Measurements from ENCODE around the gene SPANXD.
"Not testable (repeated sequence)": the region's sequence is repeated elsewhere in the genome, so short reads cannot be mapped to it uniquely, and the experiment has no call there.

Gene SPANXD

DNA sequence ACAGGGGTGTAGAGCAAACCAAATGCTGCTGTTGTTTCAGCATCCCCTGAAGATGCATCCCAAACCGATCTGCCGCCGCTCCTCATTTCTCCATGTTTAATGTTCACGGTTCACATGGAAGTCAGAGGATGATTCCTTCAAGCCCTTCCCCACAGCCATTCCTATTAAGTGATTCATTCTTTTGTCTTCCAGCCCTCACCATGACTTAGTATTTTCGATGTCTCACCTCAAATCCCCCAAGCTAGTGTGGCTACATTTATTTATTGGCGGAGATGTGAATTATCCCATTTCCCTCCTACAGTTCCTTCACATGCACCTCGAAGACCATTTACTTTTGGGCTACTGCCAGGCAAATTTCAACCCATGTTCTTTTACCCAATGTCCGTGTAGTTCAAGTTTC, at the start of gene SPANXD:
Gene SPANXD (minus strand): TSS at position 101 of the 400 bp plus-strand sequence. CDS start 334 bp downstream, outside the sequence.
- not testable (repeated sequence) for DNase-seq

DNA sequence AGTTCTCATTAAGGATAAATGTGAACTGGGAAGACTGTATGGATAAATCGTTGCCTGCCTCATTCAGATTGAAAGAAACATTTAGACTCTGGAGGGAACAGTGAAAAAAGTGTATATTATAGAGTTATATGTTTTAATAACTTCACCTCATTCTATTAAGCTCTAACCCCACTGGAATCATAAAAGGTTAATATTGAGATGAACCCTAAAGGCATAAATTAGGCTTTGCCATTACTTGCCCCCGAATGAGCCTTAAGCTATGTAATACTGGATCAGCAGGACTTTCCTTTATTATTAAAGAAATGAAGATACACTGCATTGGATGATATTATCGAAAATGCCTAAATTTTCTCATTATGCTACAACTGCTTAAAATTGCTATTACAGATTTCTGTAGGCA, 44.1 kb upstream of the SPANXD start:
- no peak for DNase-seq

- DNase-seq = no peak
These were observed 38.1 kb upstream of the SPANXD start for GRCh38 chrX:141736656-141737055.

GRCh38 chrX:141733371-141733770, 34.8 kb upstream of the SPANXD start:
- DNase-seq = no peak

GRCh38 chrX:141732031-141732430, 33.5 kb upstream of the SPANXD start:
- DNase-seq = no peak

DNA sequence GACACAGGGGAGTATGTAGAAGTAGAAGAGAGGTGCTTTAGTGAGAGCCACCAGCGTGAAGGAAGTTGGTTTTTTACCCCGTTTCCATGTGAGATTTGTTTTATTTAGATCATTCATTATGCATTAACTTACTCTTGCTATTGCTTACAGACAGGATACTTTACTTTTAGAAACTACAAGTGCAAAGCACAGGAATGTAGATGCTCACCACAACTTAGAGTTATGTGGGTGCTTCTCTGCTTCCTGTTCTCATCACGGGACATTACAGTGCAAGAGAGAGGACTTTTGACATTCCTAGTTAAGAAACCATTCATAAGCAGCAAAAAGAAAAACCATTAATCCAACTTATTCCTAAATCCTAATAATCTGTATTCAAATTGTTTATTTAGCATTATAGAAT, 25.6 kb upstream of the SPANXD start:
- no peak for DNase-seq

DNA sequence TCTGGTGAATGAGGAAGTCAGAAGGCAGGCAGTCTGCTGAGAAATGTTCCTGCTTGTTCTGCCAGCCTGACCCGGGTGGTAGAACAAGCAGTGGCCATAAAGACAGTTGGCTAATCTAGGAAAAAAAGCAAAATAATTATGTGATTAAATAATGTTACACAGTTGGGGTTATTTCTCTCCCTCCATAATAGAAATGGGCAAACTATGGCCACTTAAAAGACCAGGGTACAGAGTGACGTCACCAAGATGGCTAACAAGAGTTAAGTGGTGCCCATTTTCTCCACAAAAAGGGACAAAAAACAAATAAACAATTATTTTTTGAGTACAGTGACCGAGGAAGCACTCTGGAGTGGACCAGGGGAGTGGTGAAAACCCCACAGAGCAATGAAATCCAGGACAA, 16.1 kb upstream of the SPANXD start:
- no peak for DNase-seq

GRCh38 chrX:141701072-141701471, 2.5 kb upstream of the SPANXD start:
- no peak for DNase-seq

GRCh38 chrX:141673946-141674345, 24.6 kb downstream of the SPANXD start:
- no peak for DNase-seq

DNA sequence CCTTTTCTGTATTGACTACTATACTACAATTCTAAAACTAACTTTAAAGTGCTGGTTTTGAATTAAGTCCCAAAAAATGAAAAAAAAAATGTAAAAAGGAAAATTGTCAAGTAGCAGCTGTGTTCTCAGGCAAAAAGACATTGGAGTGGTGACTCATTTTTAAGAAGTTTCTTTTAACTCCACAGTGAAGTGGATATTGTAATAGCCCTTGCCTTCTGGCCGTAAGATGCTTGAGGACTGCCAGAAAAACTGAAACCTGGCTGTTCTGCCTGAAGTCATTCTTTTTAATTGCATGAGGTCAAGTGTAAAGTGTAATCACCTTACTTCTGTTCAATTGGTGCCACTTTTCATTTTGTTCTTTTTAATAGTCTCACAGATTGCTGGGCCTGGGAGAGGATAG, 28.9 kb downstream of the SPANXD start:
- DNase-seq = no peak

GRCh38 chrX:141668371-141668770, 30.2 kb downstream of the SPANXD start:
- no peak for DNase-seq

DNA sequence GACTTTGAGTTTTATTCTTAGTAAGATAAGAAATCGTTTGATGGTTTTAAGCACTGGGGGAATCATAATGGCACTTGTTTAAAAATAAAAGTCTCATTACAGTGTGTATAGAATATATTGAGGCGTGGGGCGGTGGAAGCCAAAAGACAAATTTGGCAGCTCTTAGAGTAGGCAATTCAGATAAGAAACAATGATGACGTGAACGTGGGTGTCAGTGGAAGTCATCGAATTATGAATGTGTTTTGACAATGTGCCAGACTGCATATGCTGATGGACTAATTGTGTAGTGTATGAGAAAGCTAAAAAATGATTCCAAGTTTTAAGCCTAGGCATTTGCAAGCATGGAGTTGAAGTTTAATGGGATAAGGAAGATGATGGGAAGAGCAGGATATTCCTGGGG, 35.8 kb downstream of the SPANXD start:
- no peak for DNase-seq

- no peak for DNase-seq
These were observed 46.3 kb downstream of the SPANXD start for GRCh38 chrX:141652286-141652685.
